Measurements from ENCODE around the gene NOXO1. TPM values are rescaled to one million over a fixed set of nuclear protein-coding genes. Genes with fewer than 3 reads are reported as not detected.
A peak's percentile ranks its signal among the peaks of the same experiment; 100 is the strongest.

The NOXO1 gene
- total RNA-seq, 4 donors from 2014 or later, result 0.52 TPM; not detected in 3

- peak overlapping the region; percentile 78 to 87 (median 80) for H3K4me3 ChIP-seq
- DNase-seq (ENCODE audit: extremely low spot score), result no peak
- H3K9me3 ChIP-seq, result no peaks in the 10 kb centered on the region
- WGBS, result 8% methylated on average over 43 of the region's 76 CpGs
- H3K27me3 ChIP-seq, result peaks cover 0 to 3% (median 0%) of the 10 kb centered on the region in 4 donors
- peaks cover 0 to 23% (median 18%) of the 10 kb centered on the region in 4 donors for H3K36me3 ChIP-seq
- H3K27ac ChIP-seq (replicated peaks in 1 of 4), result peak overlapping the region; percentile 75 to 81 (median 77)
- TF ChIP-seq POLR2A (IDR thresholded peaks at IDR 0.05; ENCODE audit: low read depth) (no peak), CTCF (IDR thresholded peaks at IDR 0.05) (no peak), POLR2AphosphoS5 (IDR thresholded peaks at IDR 0.05) (peak in 1 of 2 donors; percentile 4), EP300 (IDR thresholded peaks at IDR 0.05) (no peak)
- intact Hi-C loops (cut with DNase I), result no loop called here
- peaks cover 45 to 82% (median 78%) of the 10 kb centered on the region in 4 donors for H3K4me1 ChIP-seq
Observed at GRCh38 chr16:2027024-2028010, 46.0 kb upstream of the NOXO1 start.

GRCh38 chr16:2026461-2027023 is 45.3 kb upstream of the NOXO1 start, which contains the start of gene NHERF2:
Gene NHERF2 (plus strand): TSS chr16:2026902. CDS start chr16:2027006, 104 bp downstream.
- Histone ChIP-seq H3K4me3 (peak within 1 kb of the TSS; percentile 78 to 87 (median 80)), H3K27me3 (peaks cover 0 to 11% (median 0%) of the 10 kb centered on the region in 4 donors), H3K9me3 (no peaks in the 10 kb centered on the region), H3K4me1 (peaks cover 42 to 77% (median 73%) of the 10 kb centered on the region in 4 donors), H3K27ac (replicated peaks in 1 of 4) (peak within 1 kb of the TSS; percentile 75 to 81 (median 77)), H3K36me3 (peaks cover 0 to 22% (median 15%) of the 10 kb centered on the region in 4 donors)
- DNase-seq (ENCODE audit: extremely low spot score), result no peak
- WGBS, result 35% methylated on average over 9 of the region's 59 CpGs
- TF ChIP-seq EP300 (IDR thresholded peaks at IDR 0.05), result no peak
- TF ChIP-seq POLR2A (IDR thresholded peaks at IDR 0.05; ENCODE audit: low read depth), result no peak
- TF ChIP-seq CTCF (IDR thresholded peaks at IDR 0.05), result no peak
- TF ChIP-seq POLR2AphosphoS5 (IDR thresholded peaks at IDR 0.05), result no peak
- intact Hi-C loops (cut with DNase I), result no loop called here

GRCh38 chr16:2025878-2026460 is 44.7 kb upstream of the NOXO1 start:
- peaks cover 0 to 16% (median 4%) of the 10 kb centered on the region in 4 donors for H3K27me3 ChIP-seq
- no peak for DNase-seq (ENCODE audit: extremely low spot score)
- H3K4me1 ChIP-seq, result peaks cover 42 to 77% (median 73%) of the 10 kb centered on the region in 4 donors
- peak overlapping the region; percentile 78 to 87 (median 80) for H3K4me3 ChIP-seq
- H3K27ac ChIP-seq (replicated peaks in 1 of 4), result peak overlapping the region; percentile 67 to 77 (median 73)
- TF ChIP-seq CTCF (IDR thresholded peaks at IDR 0.05), result no peak
- no peak for TF ChIP-seq EP300 (IDR thresholded peaks at IDR 0.05)
- TF ChIP-seq POLR2A (IDR thresholded peaks at IDR 0.05; ENCODE audit: low read depth), result no peak
- no peak for TF ChIP-seq POLR2AphosphoS5 (IDR thresholded peaks at IDR 0.05)
- intact Hi-C loops (cut with DNase I), result no loop called here
- H3K9me3 ChIP-seq, result no peaks in the 10 kb centered on the region
- peaks cover 0 to 16% (median 13%) of the 10 kb centered on the region in 4 donors for H3K36me3 ChIP-seq
- 86% methylated on average over 13 of the region's 16 CpGs for WGBS

GRCh38 chr16:2025251-2025650 is 44.0 kb upstream of the NOXO1 start:
- WGBS, result 100% methylated on average over 4 of the region's 14 CpGs
- H3K36me3 ChIP-seq, result peaks cover 0 to 13% (median 8%) of the 10 kb centered on the region in 4 donors
- TF ChIP-seq CTCF (IDR thresholded peaks at IDR 0.05) (no peak), EP300 (IDR thresholded peaks at IDR 0.05) (no peak), POLR2AphosphoS5 (IDR thresholded peaks at IDR 0.05) (no peak), POLR2A (IDR thresholded peaks at IDR 0.05; ENCODE audit: low read depth) (no peak)
- no peak for DNase-seq (ENCODE audit: extremely low spot score)
- intact Hi-C loops (cut with DNase I), result no loop called here
- H3K9me3 ChIP-seq, result no peaks in the 10 kb centered on the region
- peaks cover 44 to 79% (median 77%) of the 10 kb centered on the region in 4 donors for H3K4me1 ChIP-seq
- peaks cover 0 to 24% (median 11%) of the 10 kb centered on the region in 4 donors for H3K27me3 ChIP-seq
- no peak overlapping the region for H3K4me3 ChIP-seq
- H3K27ac ChIP-seq (replicated peaks in 1 of 4), result no peak overlapping the region

Data from esophagus muscularis mucosa (tissue), 4 donors.